Stimulated activated CD4-positive, alpha-beta T cell treated with anti-CD3 and anti-CD28 coated beads, Interleukin-4, amount 100 ng/mL, for 48 hours (primary cell): ENCODE results near the gene SUMO1.

ENCODE experiments used
- DNase-seq, 2 donors: peaks; one replicate each; pipeline ENCODE4 v3.0.0-alpha.2; 2020; ENCODE audit warnings: low read depth in 2 of 2

The SUMO1 gene

GRCh38 chr2:202201220-202202160, 36.9 kb downstream of the SUMO1 start:
- DNase-seq, result no peak

- no peak for DNase-seq
These were observed 41.7 kb downstream of the SUMO1 start for GRCh38 chr2:202196727-202197126.

DNA sequence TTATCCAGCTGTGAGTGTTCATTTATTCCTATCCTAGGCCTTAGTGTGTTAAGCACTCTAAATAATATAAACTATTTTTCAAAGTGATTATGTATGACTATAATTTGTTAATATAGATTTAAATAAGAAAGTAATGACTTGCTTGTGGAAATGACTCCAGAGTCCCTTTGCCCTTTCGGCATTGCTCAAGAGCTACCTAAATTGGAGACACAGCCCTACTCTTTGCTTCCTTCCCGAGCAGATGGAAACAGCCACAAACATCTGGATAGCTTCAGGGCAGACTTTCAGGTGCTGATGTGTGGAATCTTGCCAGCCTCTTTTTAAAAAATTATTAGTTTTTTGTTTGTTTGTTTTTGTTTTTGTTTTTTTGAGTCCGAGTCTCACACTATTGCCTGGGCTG, 44.0 kb downstream of the SUMO1 start:
- no peak for DNase-seq

DNA sequence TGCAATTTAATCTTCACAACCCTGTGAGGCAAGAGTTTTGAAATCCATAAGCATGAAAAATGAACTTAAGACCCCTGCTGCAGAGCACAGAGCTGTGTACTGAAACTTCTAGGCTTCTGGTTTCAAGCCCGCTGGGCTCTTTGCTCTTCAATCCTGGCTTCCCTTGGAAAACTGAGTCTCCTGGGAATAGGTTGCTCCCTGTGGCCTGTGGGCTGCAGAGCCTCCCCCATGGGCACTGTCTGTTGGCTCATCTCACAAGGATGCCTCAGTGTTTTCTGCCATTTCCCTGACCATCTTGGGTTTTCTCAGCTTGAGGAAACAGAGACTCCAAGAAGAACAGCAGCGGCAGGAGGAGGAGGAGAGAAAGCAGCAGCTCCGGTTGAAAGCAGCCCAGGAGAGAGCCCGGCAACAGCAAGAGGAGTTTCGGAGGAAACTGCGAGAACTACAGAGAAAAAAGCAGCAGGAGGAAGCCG, 44.5 kb downstream of the SUMO1 start:
- no peak for DNase-seq

- DNase-seq, result no peak
These were observed 45.1 kb downstream of the SUMO1 start for GRCh38 chr2:202193305-202193704.

GRCh38 chr2:202187570-202187969, 50.8 kb downstream of the SUMO1 start:
- no peak for DNase-seq

DNA sequence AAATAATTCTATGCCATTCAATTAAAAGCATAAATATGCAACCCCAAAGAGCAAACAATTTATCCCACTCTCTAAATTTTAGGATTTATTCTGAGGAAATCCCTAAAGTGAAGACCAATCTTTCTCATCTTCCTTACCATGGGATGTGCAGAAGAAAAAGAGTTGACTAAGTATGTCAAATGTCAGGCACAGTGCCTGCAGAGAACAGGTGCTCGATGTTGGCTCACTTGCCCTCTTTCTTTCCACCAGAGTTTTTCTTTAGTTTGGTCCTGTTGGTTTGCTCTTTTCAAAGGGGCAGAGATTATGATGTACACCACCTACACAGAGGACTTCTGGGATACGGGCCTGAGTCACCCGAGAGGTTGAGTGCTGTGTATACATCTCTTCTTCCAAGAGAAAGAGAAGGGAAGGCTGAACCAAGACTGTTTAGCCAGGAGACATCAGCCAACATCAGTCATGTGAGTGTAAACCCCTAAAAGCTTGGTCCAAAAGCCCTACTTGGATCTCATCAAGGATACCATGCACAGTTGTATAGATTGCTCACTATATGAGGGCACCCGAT, 51.7 kb downstream of the SUMO1 start:
- DNase-seq, result no peak

GRCh38 chr2:202185156-202185555, 53.2 kb downstream of the SUMO1 start:
- DNase-seq, result no peak

DNA sequence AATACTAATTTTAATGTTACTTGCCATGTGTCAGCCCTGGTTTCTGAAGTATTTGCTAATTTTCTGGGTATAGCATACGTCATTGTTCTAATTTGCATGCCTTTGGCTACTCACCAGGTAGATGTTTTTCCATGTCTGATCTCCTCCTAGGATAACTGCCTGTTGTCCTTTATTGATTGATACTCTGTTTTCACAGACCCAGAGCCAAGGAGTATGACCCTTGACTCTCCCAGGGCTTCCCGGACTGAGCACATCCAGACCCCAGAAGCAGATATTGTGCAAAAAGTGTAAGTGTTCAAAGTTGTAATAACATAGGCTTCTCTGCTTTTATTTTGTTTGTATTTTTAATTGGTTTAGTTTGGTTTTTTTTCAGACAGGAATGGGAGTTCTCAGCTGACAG, 53.8 kb downstream of the SUMO1 start:
- DNase-seq, result no peak

GRCh38 chr2:202178346-202178958, 59.9 kb downstream of the SUMO1 start:
- DNase-seq, result peak; percentile 20 to 27

GRCh38 chr2:202172439-202173211, 65.8 kb downstream of the SUMO1 start:
- peak in 1 of 2 donors; percentile 52 for DNase-seq

DNA sequence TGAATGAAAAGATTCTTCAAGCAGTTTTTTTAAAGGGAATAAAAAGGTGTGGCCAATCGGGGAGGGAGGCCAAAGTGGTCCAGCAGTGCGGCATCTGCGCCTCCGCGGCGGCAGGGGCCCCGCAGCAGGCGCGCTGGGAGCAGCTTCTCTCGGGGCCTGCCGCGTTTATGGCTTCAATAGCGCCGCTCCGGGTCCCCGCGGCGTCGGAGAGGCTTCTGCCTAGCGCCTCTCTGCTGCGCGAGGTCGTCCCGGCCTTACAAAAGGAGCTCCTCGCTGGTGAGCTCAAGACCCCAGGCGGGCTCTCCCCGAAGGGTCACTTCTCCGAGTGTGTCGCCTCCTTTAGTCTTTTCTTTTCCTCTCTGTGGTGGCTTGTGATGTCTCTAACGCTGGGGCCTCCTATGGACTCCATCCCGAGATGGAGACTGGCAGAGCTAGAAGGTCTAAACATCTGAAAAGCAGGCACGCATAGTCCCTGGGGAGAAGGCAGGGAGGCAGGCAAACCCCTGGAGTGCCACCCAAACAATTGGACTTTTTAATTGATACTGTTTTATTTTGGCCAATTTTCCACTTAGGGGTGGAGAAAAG, 67.1 kb downstream of the SUMO1 start:
- no peak for DNase-seq

- no peak for DNase-seq
These were observed 68.5 kb downstream of the SUMO1 start for GRCh38 chr2:202169832-202170424.

DNA sequence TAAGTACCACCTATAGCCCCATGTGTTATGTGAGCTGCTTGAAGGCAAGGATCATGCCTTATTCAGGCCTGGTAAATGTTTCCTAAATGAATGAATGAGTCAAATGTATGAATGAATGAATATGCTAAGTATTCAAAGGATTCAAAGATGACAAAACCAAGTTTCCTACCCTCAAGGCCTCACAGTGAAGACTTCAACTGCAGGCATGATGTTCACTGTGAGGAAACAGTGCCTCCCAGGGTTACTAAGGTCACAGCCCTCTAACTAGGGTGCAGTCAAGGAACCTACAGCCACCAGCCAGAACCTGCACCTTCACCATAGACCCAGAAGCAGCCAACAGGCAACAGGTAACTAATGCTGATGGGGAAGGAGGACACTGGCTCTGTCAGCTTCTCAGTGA, 69.3 kb downstream of the SUMO1 start:
- no peak for DNase-seq

- DNase-seq, result no peak
These were observed 72.5 kb downstream of the SUMO1 start for GRCh38 chr2:202165945-202166344.

- DNase-seq, result no peak
These were observed 73.2 kb downstream of the SUMO1 start for GRCh38 chr2:202165208-202165607.

- no peak for DNase-seq
These were observed 74.0 kb downstream of the SUMO1 start for GRCh38 chr2:202164411-202164810.

DNA sequence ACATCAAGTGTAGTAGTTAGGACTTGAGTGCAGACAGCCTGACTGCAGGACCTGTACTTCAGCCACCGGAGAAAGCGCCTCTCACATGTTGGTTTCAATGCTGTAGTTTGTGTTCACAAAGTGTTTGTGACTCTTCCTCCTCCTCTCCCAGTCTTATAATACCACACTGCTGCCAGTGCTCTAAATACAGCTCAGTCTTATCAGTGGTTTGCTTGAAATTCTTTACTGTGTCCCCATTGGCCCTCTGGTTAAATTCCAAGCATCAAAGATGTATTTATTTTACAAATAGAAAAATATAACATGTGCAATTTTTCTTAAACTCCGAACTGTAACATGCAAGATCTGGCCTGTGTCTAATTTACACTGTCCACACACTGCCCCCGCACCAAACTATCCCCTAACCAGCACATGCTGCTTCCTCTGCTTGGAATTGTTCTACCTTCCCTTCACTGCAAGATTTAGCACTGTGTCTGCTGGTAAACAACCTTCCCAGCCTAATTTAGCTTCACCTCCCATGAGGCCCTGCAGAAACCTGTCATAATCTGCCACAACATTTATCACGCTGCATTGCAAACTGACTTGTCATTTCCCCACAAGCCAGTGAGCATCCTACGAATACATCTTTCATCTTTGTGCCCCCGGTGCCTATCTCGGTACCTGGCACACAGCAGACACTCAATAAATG, 77.1 kb downstream of the SUMO1 start:
- no peak for DNase-seq

DNA sequence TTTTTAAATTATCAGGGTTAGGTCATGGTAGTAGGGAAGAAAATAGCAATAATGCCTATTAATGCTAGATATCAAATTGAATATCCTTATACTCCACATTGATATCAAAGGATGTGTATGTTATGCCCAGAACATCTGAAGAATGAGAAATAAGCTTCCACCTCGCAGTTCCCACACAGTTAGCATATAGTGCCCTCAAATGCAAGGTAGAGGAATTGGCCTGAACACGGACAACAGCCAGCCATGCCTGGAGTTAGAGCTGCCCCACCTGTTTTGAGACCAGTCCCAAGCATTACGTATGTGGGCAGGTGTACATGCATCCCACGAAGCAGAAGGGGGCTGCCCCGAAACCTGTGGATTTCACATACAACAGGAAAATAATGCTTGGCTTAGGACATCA, 79.6 kb downstream of the SUMO1 start:
- no peak for DNase-seq

DNA sequence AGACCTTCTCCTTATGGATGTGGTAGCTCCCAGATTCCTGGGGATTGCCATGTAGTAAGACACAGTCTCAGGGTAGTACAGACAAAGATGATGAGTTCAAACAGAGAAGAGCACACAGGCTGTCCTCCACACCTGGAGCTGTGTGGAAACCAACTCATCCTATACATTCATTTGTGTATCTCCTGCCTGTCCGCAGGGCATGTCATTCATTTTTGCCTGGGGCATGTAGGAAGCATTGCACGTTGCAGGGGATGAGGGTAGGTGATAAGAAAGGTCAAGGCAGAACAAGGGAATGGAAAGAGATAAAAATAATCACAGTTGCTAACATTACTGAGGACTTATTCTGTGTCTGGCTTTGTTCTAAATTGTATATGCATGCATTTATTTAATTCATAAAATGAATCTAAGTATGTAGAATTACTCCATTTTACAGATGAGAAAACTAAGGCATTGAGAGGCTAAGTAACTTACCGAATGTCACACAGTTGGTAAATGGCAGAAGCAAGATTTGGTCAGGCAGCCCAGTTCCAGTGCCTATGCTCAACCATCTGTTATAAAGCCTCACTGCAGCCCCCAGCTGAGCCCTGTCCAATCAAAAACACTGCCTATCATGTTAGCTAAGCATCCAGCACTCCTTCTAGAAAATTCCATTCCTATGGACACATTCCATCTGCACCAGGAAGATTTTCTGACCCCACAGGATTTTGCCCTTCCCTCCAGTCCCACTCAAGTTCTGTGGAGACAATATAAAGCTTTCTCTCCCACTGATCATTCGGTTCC, 81.0 kb downstream of the SUMO1 start:
- DNase-seq, result no peak
